HCT116 (cell line): ENCODE data around the gene SMG9. TPM values are rescaled to one million over a fixed set of nuclear protein-coding genes. Genes with fewer than 3 reads are reported as not detected.

Source experiments
- ATAC-seq: fragments of 200-7000 bp; cut with Tn5 transposase; 2 replicates; pipeline ENCODE4 v1.9.1; 2020; ENCODE audit warnings: mild to moderate bottlenecking, moderate library complexity
- BruUV-seq: library from RNA; stranded (reverse); fragments of 400-500 nt; replicated peaks from 2 replicates; lab custom pipeline; 2021; lab: Mats Ljungman, UMichigan
- CTCF ChIA-PET: fragments of 300-600 bp; sonication (Branson Sonifier 250); formaldehyde crosslinking; loops from one replicate; lab custom pipeline; 2021; ENCODE audit warnings: antibody characterized with exemption; lab: Charles Lee
- POLR2A ChIA-PET: fragments of 300-600, 350-600 bp; sonication (Branson Sonifier 250); formaldehyde crosslinking; loops from one replicate; lab custom pipeline; 2021; ENCODE audit warnings: antibody characterized with exemption; lab: Charles Lee
- RAD21 ChIA-PET, 2 experiments: fragments of 300-600 bp; sonication (Branson Sonifier 250); formaldehyde crosslinking; loops; one replicate each; lab custom pipeline; 2023; ENCODE audit warnings: low total read pairs in 2 of 2; ENCODE audit not compliant: uncharacterized antibody in 2 of 2, unreplicated experiment in 2 of 2, low non-redundant PET in 1 of 2; lab: Charles Lee
- DNase-seq: peaks from one replicate; pipeline ENCODE4 v3.0.0-alpha.2; 2010; ENCODE audit warnings: low read depth, low spot score
- H2AFZ ChIP-seq: fragments of 200-600 bp; shearing (Covaris generic), sonication (generic); 2 replicates; pipeline ENCODE4 v1.6.1; 2017; ENCODE audit warnings: low read depth, mixed run types, mixed read lengths, antibody characterized with exemption, low read length; ENCODE audit not compliant: poor library complexity, severe bottlenecking
- H3K27ac ChIP-seq: 2 replicates; pipeline ENCODE4 v1.5.1; 2012; ENCODE audit warnings: low read depth, low read length
- H3K27me3 ChIP-seq: fragments of 200-600 bp; sonication (generic); 2 replicates; pipeline ENCODE4 v1.6.1; 2016; ENCODE audit warnings: mixed run types, low read length, mixed read lengths; ENCODE audit not compliant: insufficient read depth
- H3K36me3 ChIP-seq, 2 experiments: fragments of 200-500 bp in 1 of 2; fragments of 200-600 bp in 1 of 2; sonication (Bioruptor generic) in 1 of 2; sonication (generic) in 1 of 2; 2 replicates each; pipeline versions ENCODE4 v1.5.1 to v1.6.1; 2014 to 2016; ENCODE audit warnings: low read length in 2 of 2, inconsistent platforms in 1 of 2, mixed read lengths in 1 of 2, mixed run types in 1 of 2; ENCODE audit not compliant: insufficient read depth in 2 of 2, control insufficient read depth in 1 of 2
- H3K4me1 ChIP-seq, 2 experiments: fragments of 200-600 bp in 1 of 2; sonication (generic) in 1 of 2; 2 replicates each; pipeline versions ENCODE4 v1.5.1 to v1.6.1; 2012 to 2017; ENCODE audit warnings: low read length in 2 of 2, inconsistent platforms in 1 of 2, mild to moderate bottlenecking in 1 of 2, mixed read lengths in 1 of 2, mixed run types in 1 of 2, moderate library complexity in 1 of 2; ENCODE audit not compliant: insufficient read depth in 2 of 2, control insufficient read depth in 1 of 2
- H3K4me2 ChIP-seq: fragments of 200-600 bp; sonication (generic); 2 replicates; pipeline ENCODE4 v1.6.1; 2017; ENCODE audit warnings: mixed run types, low read length, mixed read lengths
- H3K4me3 ChIP-seq, 2 experiments: fragments of 200-600 bp in 1 of 2; sonication (generic) in 1 of 2; replicated peaks in 1 of 2; 2 replicates each; pipeline ENCODE4 v1.5.1; 2011 to 2016; ENCODE audit warnings: low read length in 2 of 2, control low read depth in 1 of 2, low read depth in 1 of 2, mild to moderate bottlenecking in 1 of 2, mixed read lengths in 1 of 2, mixed run types in 1 of 2
- H3K79me2 ChIP-seq: fragments of 200-600 bp; sonication (generic); 2 replicates; pipeline ENCODE4 v1.6.1; 2017; ENCODE audit warnings: mild to moderate bottlenecking, mixed run types, low read length, moderate library complexity, mixed read lengths; ENCODE audit not compliant: insufficient read depth
- H3K9ac ChIP-seq: fragments of 200-600 bp; sonication (generic); 2 replicates; pipeline ENCODE4 v1.6.1; 2016; ENCODE audit warnings: low read length, mixed read lengths
- H3K9me2 ChIP-seq: fragments of 200-600 bp; sonication (generic), shearing (Covaris generic); 2 replicates; pipeline ENCODE4 v1.6.1; 2017; ENCODE audit warnings: mixed run types, mild to moderate bottlenecking, moderate library complexity; ENCODE audit not compliant: insufficient read depth
- H3K9me3 ChIP-seq, 2 experiments: fragments of 200-500 bp in 1 of 2; fragments of 200-600 bp in 1 of 2; sonication (Bioruptor generic) in 1 of 2; sonication (generic) in 1 of 2; 2 replicates each; pipeline ENCODE4 v1.6.1; 2014 to 2017; ENCODE audit warnings: low read length in 2 of 2, mixed read lengths in 2 of 2, inconsistent platforms in 1 of 2, low read depth in 1 of 2, mild to moderate bottlenecking in 1 of 2, mixed run types in 1 of 2, moderate library complexity in 1 of 2; ENCODE audit not compliant: control insufficient read depth in 1 of 2, insufficient read depth in 1 of 2
- H4K20me1 ChIP-seq: fragments of 200-600 bp; sonication (generic), shearing (Covaris generic); 2 replicates; pipeline ENCODE4 v1.6.1; 2017; ENCODE audit warnings: mixed run types, mild to moderate bottlenecking, moderate library complexity; ENCODE audit not compliant: insufficient read depth
- ATF3 ChIP-seq: IDR thresholded peaks from 2 replicates; pipeline ENCODE4 v1.6.1; 2012
- CBX3 ChIP-seq: IDR thresholded peaks from 2 replicates; pipeline ENCODE4 v1.6.1; 2012; ENCODE audit warnings: low read depth
- CTCF ChIP-seq, 3 experiments: fragments of 200-600 bp in 1 of 3; sonication (generic) in 1 of 3; IDR thresholded peaks in 2 of 3; conservative IDR thresholded peaks in 1 of 3; 2 replicates each; pipeline ENCODE4 v1.5.1; 2012 to 2017; ENCODE audit warnings: low read depth in 2 of 3, low read length in 2 of 3, antibody characterized with exemption in 1 of 3, borderline replicate concordance in 1 of 3, control low read depth in 1 of 3, mild to moderate bottlenecking in 1 of 3, mixed read lengths in 1 of 3, mixed run types in 1 of 3, moderate library complexity in 1 of 3; ENCODE audit not compliant: insufficient read depth in 1 of 3
- JUND ChIP-seq: IDR thresholded peaks from 2 replicates; pipeline ENCODE4 v1.6.1; 2012
- REST ChIP-seq: IDR thresholded peaks from 2 replicates; pipeline ENCODE4 v1.6.1; 2012; ENCODE audit warnings: low read depth
- SIN3A ChIP-seq: IDR thresholded peaks from 2 replicates; pipeline ENCODE4 v1.6.1; 2012; ENCODE audit warnings: low read depth
- SP1 ChIP-seq: IDR thresholded peaks from 2 replicates; pipeline ENCODE4 v1.6.1; 2012; ENCODE audit warnings: low read depth
- YY1 ChIP-seq: IDR thresholded peaks from 2 replicates; pipeline ENCODE4 v1.6.1; 2011; ENCODE audit warnings: low read length, low read depth, moderate library complexity, mild to moderate bottlenecking; ENCODE audit not compliant: insufficient replicate concordance; ENCODE audit errors: extremely low read depth
- ZBTB33 ChIP-seq: IDR thresholded peaks from 2 replicates; pipeline ENCODE4 v1.6.1; 2011; ENCODE audit warnings: mild to moderate bottlenecking, low read length, moderate library complexity; ENCODE audit not compliant: insufficient replicate concordance; ENCODE audit errors: extremely low read depth
- intact Hi-C: fragments of 100-400 bp; cut with micrococcal nuclease; formaldehyde crosslinking; loops from 2 replicates; pipeline ENCODE4 v1.10.0; 2022
- total RNA-seq: library from RNA; stranded (reverse); gene quantifications from one replicate; pipeline ENCODE4 v1.2.1, GENCODE V29; 2021; ENCODE audit not compliant: unreplicated experiment

SMG9 gene
- total RNA-seq, 1 experiment from 2014 or later = 80.2 TPM

- Histone ChIP-seq H3K4me3 (peak overlapping the region; percentile 79 to 86), H3K4me1 (peaks cover 43 to 79% of the 10 kb centered on the region in 2 experiments), H3K27me3 (no peaks in the 10 kb centered on the region), H3K4me2 (peak overlapping the region; percentile 81), H3K79me2 (peaks cover 63% of the 10 kb centered on the region), H3K9me3 (no peaks in the 10 kb centered on the region), H3K9ac (peak overlapping the region; percentile 100), H3K36me3 (peaks cover 12 to 21% of the 10 kb centered on the region in 2 experiments), H3K9me2 (no peaks in the 10 kb centered on the region), H2AFZ (no peak overlapping the region), H3K27ac (peak overlapping the region; percentile 98), H4K20me1 (no peaks in the 10 kb centered on the region)
- DNase-seq = no peak
- TF ChIP-seq JUND (peak; percentile 26; the same call in 1 of the 2 replicates), CBX3 (no peak)
- ATAC-seq = no peak
- RAD21 ChIA-PET = interaction anchor here in 1 of 2 experiments (0.8 to 0.9 kb wide), 2 partner anchors 11 to 27 kb away, joined by 3 read pairs; partner anchors contain the start of gene KCNN4
- POLR2A ChIA-PET = interaction anchor here (1.0 to 6.0 kb wide), 4 partner anchors 9 to 82 kb away, joined by 3 to 60 read pairs (median 6); partner anchors contain the start of gene KCNN4
- CTCF ChIA-PET = interaction anchor here (0.5 to 6.5 kb wide), 5 partner anchors 9 to 793 kb away, joined by 3 to 46 read pairs (median 4); no protein-coding TSS in a partner anchor
- BruUV-seq = no TSS peak
- intact Hi-C loops = no loop called here
Measured at GRCh38 chr19:43754253-43754502, 584 bp downstream of the SMG9 start.

GRCh38 chr19:43752287-43752875 lies 2.4 kb downstream of the SMG9 start:
- H3K4me3 ChIP-seq = no peak overlapping the region
- H3K9ac ChIP-seq = peak overlapping the region; percentile 100
- POLR2A ChIA-PET = interaction anchor here (0.7 to 6.0 kb wide), 3 partner anchors 9 to 84 kb away, joined by 3 to 60 read pairs (median 6); no protein-coding TSS in a partner anchor
- RAD21 ChIA-PET = interaction anchor here in 1 of 2 experiments (0.7 kb wide), 1 partner anchor 80 kb away, joined by 4 read pairs; no protein-coding TSS in a partner anchor
- peak overlapping the region; percentile 98 for H3K27ac ChIP-seq
- no peak for DNase-seq
- ATAC-seq = no peak
- H3K36me3 ChIP-seq = peaks cover 22 to 38% of the 10 kb centered on the region in 2 experiments
- intact Hi-C loops = no loop called here
- no peaks in the 10 kb centered on the region for H3K27me3 ChIP-seq
- peak overlapping the region; percentile 81 for H3K4me2 ChIP-seq
- CTCF ChIA-PET = interaction anchor here (1.6 kb wide), 1 partner anchor 13 kb away, joined by 5 read pairs; no protein-coding TSS in a partner anchor
- peaks cover 63% of the 10 kb centered on the region for H3K79me2 ChIP-seq
- peaks cover 27 to 61% of the 10 kb centered on the region in 2 experiments for H3K4me1 ChIP-seq
- BruUV-seq = no TSS peak
- H3K9me3 ChIP-seq = no peaks in the 10 kb centered on the region
- no peaks in the 10 kb centered on the region for H4K20me1 ChIP-seq
- H3K9me2 ChIP-seq = no peaks in the 10 kb centered on the region
- no peak overlapping the region for H2AFZ ChIP-seq
- TF ChIP-seq JUND (no peak), YY1 (no peak), CBX3 (no peak), ZBTB33 (no peak), REST (no peak), CTCF (IDR thresholded peaks at IDR 0.05 in 2 of 3, conservative IDR thresholded peaks at IDR 0.05 in 1 of 3; ENCODE audit: borderline replicate concordance in 1 of 3, insufficient read depth in 1 of 3, low read depth in 2 of 3, low read length in 2 of 3) (no peak), SIN3A (no peak), SP1 (no peak), ATF3 (no peak)
